Measurements from ENCODE around the gene MYO18B. TPM values are rescaled to one million over a fixed set of nuclear protein-coding genes. Genes with fewer than 3 reads are reported as not detected.

MYO18B gene
- total and polyA plus RNA-seq, 2 of the 8 experiments (the other 6 are each of a cell fraction or from before 2014, with no cell fraction given) = 0.62 to 0.78 TPM

GRCh38 chr22:26033071-26033470 lies 291.1 kb downstream of the MYO18B start (continued):
- no peak for TF ChIP-seq CHD7 (IDR thresholded peaks at IDR 0.05; ENCODE audit: insufficient replicate concordance, low read length)
- no peak for TF ChIP-seq NRF1 (IDR thresholded peaks at IDR 0.05; ENCODE audit: low read depth, low read length)
- TF ChIP-seq TCF12 (IDR thresholded peaks at IDR 0.05; ENCODE audit: low read depth, low read length) = no peak
- no peak for TF ChIP-seq CTCF (IDR thresholded peaks at IDR 0.05; ENCODE audit: control extremely low read depth in 1 of 3, insufficient read depth in 1 of 3, low read depth in 1 of 3, low read length in 3 of 3)
- TF ChIP-seq GABPA (IDR thresholded peaks at IDR 0.05; ENCODE audit: borderline replicate concordance, insufficient read depth, low read length) = no peak
- TF ChIP-seq GTF2F1 (IDR thresholded peaks at IDR 0.05; ENCODE audit: borderline replicate concordance, low read depth, low read length) = no peak
- no peak for TF ChIP-seq POLR2AphosphoS5 (IDR thresholded peaks at IDR 0.05; ENCODE audit: low read depth, low read length)
- no peak for TF ChIP-seq CHD2 (IDR thresholded peaks at IDR 0.05; ENCODE audit: low read length)
- TF ChIP-seq MAX (IDR thresholded peaks at IDR 0.05) = no peak
- no peak for TF ChIP-seq ASH2L (IDR thresholded peaks at IDR 0.05; ENCODE audit: low read length)
